Measurements from ENCODE around the gene LFNG.

GRCh38 chr7:2527505-2528467 is 8.2 kb downstream of the LFNG start:
- TF ChIP-seq CTCF (IDR thresholded peaks at IDR 0.05) = no peak
- no peak for TF ChIP-seq POLR2A (IDR thresholded peaks at IDR 0.05)
- no peak for TF ChIP-seq POLR2AphosphoS5 (IDR thresholded peaks at IDR 0.05)
